Fibroblast of lung (primary cell): ENCODE results near the gene NMT1.

Source experiments
- CTCF ChIP-seq, 2 donors: IDR thresholded peaks in 1 of 2; conservative IDR thresholded peaks in 1 of 2; 1 replicate in 1 of 2; 2 replicates in 1 of 2; pipeline ENCODE4 v1.5.1; 2011 to 2012; ENCODE audit warnings: low read length in 2 of 2, control low read depth in 1 of 2, inconsistent platforms in 1 of 2, low read depth in 1 of 2, mild to moderate bottlenecking in 1 of 2
- EZH2 ChIP-seq: IDR thresholded peaks from 2 replicates; pipeline ENCODE4 v1.5.1; 2012; ENCODE audit warnings: low read length, control low read depth, mild to moderate bottlenecking; ENCODE audit errors: missing control alignments

DNA sequence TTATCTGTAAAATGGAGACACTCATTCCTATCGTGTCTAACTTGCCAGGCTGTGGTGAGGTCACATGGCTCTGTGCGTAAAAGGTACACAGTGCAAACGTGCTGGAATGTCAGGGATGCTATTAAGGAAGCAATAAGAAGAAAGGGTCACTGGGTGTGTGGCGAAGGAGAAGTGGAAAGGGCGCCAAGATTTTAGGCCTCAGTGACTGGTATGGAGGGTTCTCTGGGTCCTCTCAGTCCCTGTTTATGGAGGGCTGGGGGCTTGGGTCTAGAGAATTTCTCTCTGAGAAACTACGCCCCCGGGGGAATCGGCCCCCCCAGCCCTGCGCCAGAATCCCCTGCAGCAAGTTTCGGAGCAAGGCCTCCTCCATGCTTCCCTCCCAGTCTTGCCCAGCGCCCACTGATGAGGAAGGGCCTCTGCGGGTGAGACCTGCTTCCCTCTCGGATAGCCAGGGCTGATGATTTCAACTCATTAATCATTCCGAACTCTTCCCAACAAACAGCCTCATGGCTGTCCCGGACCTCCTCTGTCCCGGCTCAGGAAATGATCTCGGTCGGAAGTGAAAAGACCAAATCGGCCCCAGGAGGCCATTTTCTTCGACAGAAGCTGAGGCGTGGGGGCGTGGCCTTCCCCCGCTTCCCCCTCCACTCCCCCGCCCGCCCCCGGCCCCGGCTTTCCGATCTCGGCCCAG is 85.9 kb downstream of the NMT1 start:
- TF ChIP-seq EZH2 (no peak), CTCF (conservative IDR thresholded peaks at IDR 0.05 in 1 of 2, IDR thresholded peaks at IDR 0.05 in 1 of 2; ENCODE audit: low read depth in 1 of 2, low read length in 2 of 2) (no peak)
